CD14-positive monocyte (primary cell): Measurements from ENCODE around the gene AKAP6. TPM values are rescaled to one million over a fixed set of nuclear protein-coding genes. Genes with fewer than 3 reads are reported as not detected.

Experiments used
- DNase-seq, 3 donors: peaks; one replicate each; pipeline ENCODE4 v3.0.0-alpha.2; 2011 to 2022
- H2AFZ ChIP-seq: 2 replicates; pipeline ENCODE4 v1.6.0; 2012; ENCODE audit warnings: mild to moderate bottlenecking, low read depth, low read length, inconsistent platforms; ENCODE audit not compliant: insufficient read depth, poor library complexity, severe bottlenecking
- H3K27ac ChIP-seq, 2 donors: 1 replicate in 1 of 2; 2 replicates in 1 of 2; pipeline ENCODE4 v1.5.1; 2012 to 2013; ENCODE audit warnings: low read length in 2 of 2, control low read depth in 1 of 2, inconsistent platforms in 1 of 2, low read depth in 1 of 2, mild to moderate bottlenecking in 1 of 2
- H3K27me3 ChIP-seq, 2 donors: one replicate each; pipeline versions ENCODE4 v1.6.0 to v1.6.1; 2011 to 2013; ENCODE audit warnings: low read length in 2 of 2; ENCODE audit not compliant: control insufficient read depth in 2 of 2, insufficient read depth in 2 of 2
- H3K36me3 ChIP-seq, 2 donors: replicated peaks in 1 of 2; 1 replicate in 1 of 2; 2 replicates in 1 of 2; pipeline versions ENCODE4 v1.5.1 to v1.6.1; 2012 to 2013; ENCODE audit warnings: low read length in 2 of 2, control low read depth in 1 of 2, inconsistent platforms in 1 of 2, mild to moderate bottlenecking in 1 of 2; ENCODE audit not compliant: insufficient read depth in 2 of 2, control insufficient read depth in 1 of 2
- H3K4me1 ChIP-seq, 2 donors: 1 replicate in 1 of 2; 2 replicates in 1 of 2; pipeline versions ENCODE4 v1.5.1 to v1.6.1; 2012 to 2013; ENCODE audit warnings: low read length in 2 of 2, control low read depth in 1 of 2, inconsistent platforms in 1 of 2, mild to moderate bottlenecking in 1 of 2, moderate library complexity in 1 of 2; ENCODE audit not compliant: insufficient read depth in 2 of 2, control insufficient read depth in 1 of 2
- H3K4me2 ChIP-seq: replicated peaks from 2 replicates; pipeline ENCODE3; 2012; ENCODE audit warnings: low read length, moderate library complexity, mild to moderate bottlenecking; ENCODE audit not compliant: poor library complexity, severe bottlenecking; ENCODE audit errors: extremely low read depth
- H3K4me3 ChIP-seq, 3 experiments: fragments of 200-600 bp in 1 of 3; sonication (generic) in 1 of 3; replicated peaks in 1 of 3; 1 replicate in 2 of 3; 2 replicates in 1 of 3; pipeline ENCODE4 v1.5.1; 2011 to 2013; ENCODE audit warnings: low read length in 3 of 3, mild to moderate bottlenecking in 3 of 3, control low read depth in 2 of 3, low read depth in 2 of 3, inconsistent platforms in 1 of 3, moderate library complexity in 1 of 3
- H3K79me2 ChIP-seq: 2 replicates; pipeline ENCODE4 v1.6.0; 2012; ENCODE audit warnings: mild to moderate bottlenecking, control low read depth, inconsistent platforms, low read length, moderate library complexity; ENCODE audit not compliant: insufficient read depth
- H3K9ac ChIP-seq: 2 replicates; pipeline ENCODE4 v1.6.0; 2017; ENCODE audit warnings: low read length, mild to moderate bottlenecking; ENCODE audit not compliant: insufficient read depth, poor library complexity, severe bottlenecking
- H3K9me3 ChIP-seq, 2 donors: replicated peaks in 1 of 2; 1 replicate in 1 of 2; 2 replicates in 1 of 2; pipeline versions ENCODE4 v1.5.1 to v1.6.1; 2012 to 2013; ENCODE audit warnings: low read length in 2 of 2, control low read depth in 1 of 2; ENCODE audit not compliant: control insufficient read depth in 1 of 2, insufficient read depth in 1 of 2
- H4K20me1 ChIP-seq: 2 replicates; pipeline ENCODE4 v1.6.0; 2012; ENCODE audit warnings: mild to moderate bottlenecking, low read length, control low read depth, moderate library complexity; ENCODE audit not compliant: insufficient read depth
- H3K27ac Mint-ChIP-seq, 7 donors: one replicate each; pipeline ENCODE4 v1.8.0; 2020; ENCODE audit warnings: mild to moderate bottlenecking in 7 of 7, mixed read lengths in 7 of 7, moderate library complexity in 6 of 7, inconsistent platforms in 2 of 7
- H3K27me3 Mint-ChIP-seq, 3 donors: one replicate each; pipeline ENCODE4 v1.8.0; 2021 to 2022; ENCODE audit warnings: low read depth in 3 of 3, mild to moderate bottlenecking in 3 of 3, mixed read lengths in 3 of 3, moderate library complexity in 3 of 3, inconsistent platforms in 1 of 3
- H3K36me3 Mint-ChIP-seq, 2 donors: one replicate each; pipeline ENCODE4 v1.8.0; 2020; ENCODE audit warnings: mixed read lengths in 2 of 2, inconsistent platforms in 1 of 2, mild to moderate bottlenecking in 1 of 2
- H3K4me1 Mint-ChIP-seq: one replicate; pipeline ENCODE4 v1.8.0; 2020; ENCODE audit warnings: mild to moderate bottlenecking, mixed read lengths
- H3K4me3 Mint-ChIP-seq, 2 donors: one replicate each; pipeline ENCODE4 v1.8.0; 2020; ENCODE audit warnings: mild to moderate bottlenecking in 2 of 2, mixed read lengths in 2 of 2, moderate library complexity in 1 of 2
- H3K9me3 Mint-ChIP-seq, 7 donors: one replicate each; pipeline ENCODE4 v1.8.0; 2020 to 2022; ENCODE audit warnings: mixed read lengths in 7 of 7, mild to moderate bottlenecking in 6 of 7, moderate library complexity in 6 of 7, inconsistent platforms in 2 of 7
- WGBS: methylation state at CpG from one replicate; pipeline ENCODE4 v1.1.5; 2013; ENCODE audit warnings: missing lambda C conversion rate; ENCODE audit not compliant: insufficient coverage; 5-methylcytosine and 5-hydroxymethylcytosine counted together
- intact Hi-C, 2 donors: fragments of 100-400 bp; cut with micrococcal nuclease; formaldehyde crosslinking; loops; one replicate each; pipeline versions ENCODE4 v1.15.0 to v1.15.1; 2023
- polyA plus RNA-seq, 3 donors: library from polyadenylated mRNA; depleted of rRNA in 1 of 3; unstranded in 2 of 3; stranded (reverse) in 1 of 3; fragments of 300-500 nt in 2 of 3; fragments of >200 nt in 1 of 3; fragmentation: Illumina TruSeq in 2 of 3; gene quantifications; 1 replicate in 2 of 3; 2 replicates in 1 of 3; pipeline ENCODE4 v1.2.3, GENCODE V29; 2012 to 2021
- TF ChIP-seq, protein P1 (sequence below): fragments of 200-600 bp; IDR thresholded peaks from one replicate; pipeline ENCODE4 v1.8.0; 2022; ENCODE audit warnings: antibody characterized with exemption, mild to moderate bottlenecking

Gene AKAP6
- polyA plus RNA-seq, 3 donors = not detected

DNA sequence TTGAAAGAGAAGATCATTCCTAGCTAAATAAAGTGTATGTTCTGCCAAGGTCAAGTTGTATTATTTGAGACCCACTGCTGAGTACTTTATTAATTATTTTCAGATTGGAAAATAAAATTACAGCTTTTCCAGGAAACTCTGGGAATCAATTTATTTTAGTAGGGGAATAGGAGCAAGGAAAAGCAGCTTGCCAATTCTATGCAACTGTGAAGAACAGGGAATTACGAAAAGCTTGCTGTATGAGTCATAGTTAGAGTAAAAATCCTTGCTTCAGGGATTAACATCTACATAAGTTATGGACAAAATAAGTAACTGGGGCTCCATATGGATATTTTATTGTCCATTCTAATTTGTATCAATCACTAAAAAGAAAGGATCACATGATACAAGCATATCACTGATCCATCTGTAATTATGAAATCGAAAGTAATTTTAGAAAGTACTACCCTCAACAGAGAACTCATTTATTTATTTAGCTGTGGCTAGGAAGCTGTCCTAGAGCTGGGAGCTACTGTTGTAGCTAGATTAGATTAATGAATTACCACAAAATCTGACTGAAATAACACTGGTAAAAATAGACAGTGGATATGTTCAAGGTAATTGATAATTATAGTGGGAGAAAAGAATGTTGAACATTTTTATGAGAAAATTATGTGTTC is 306.1 kb downstream of the AKAP6 start:
- no peaks in the 10 kb centered on the region for H4K20me1 ChIP-seq
- peak overlapping the region in 1 of 2 donors; percentile 36 for H3K4me3 Mint-ChIP-seq
- WGBS = no CpG with 5 or more reads among the region's 2 CpGs
- no peaks in the 10 kb centered on the region for H3K4me1 ChIP-seq
- peaks cover 0 to 1% (median 0%) of the 10 kb centered on the region in 7 donors for H3K9me3 Mint-ChIP-seq
- H3K9ac ChIP-seq = no peak overlapping the region
- intact Hi-C loops = no loop called here
- TF ChIP-seq, protein P1, sequence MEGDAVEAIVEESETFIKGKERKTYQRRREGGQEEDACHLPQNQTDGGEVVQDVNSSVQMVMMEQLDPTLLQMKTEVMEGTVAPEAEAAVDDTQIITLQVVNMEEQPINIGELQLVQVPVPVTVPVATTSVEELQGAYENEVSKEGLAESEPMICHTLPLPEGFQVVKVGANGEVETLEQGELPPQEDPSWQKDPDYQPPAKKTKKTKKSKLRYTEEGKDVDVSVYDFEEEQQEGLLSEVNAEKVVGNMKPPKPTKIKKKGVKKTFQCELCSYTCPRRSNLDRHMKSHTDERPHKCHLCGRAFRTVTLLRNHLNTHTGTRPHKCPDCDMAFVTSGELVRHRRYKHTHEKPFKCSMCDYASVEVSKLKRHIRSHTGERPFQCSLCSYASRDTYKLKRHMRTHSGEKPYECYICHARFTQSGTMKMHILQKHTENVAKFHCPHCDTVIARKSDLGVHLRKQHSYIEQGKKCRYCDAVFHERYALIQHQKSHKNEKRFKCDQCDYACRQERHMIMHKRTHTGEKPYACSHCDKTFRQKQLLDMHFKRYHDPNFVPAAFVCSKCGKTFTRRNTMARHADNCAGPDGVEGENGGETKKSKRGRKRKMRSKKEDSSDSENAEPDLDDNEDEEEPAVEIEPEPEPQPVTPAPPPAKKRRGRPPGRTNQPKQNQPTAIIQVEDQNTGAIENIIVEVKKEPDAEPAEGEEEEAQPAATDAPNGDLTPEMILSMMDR = no peak
- peaks cover 5% of the 10 kb centered on the region for H3K4me1 Mint-ChIP-seq
- H3K27ac Mint-ChIP-seq = no peak overlapping the region
- no peaks in the 10 kb centered on the region for H3K9me3 ChIP-seq
- no peak overlapping the region for H3K4me3 ChIP-seq
- no peak overlapping the region for H2AFZ ChIP-seq
- H3K27me3 Mint-ChIP-seq = peaks cover 0 to 1% (median 0%) of the 10 kb centered on the region in 3 donors
- H3K27ac ChIP-seq = no peak overlapping the region
- no peaks in the 10 kb centered on the region for H3K36me3 Mint-ChIP-seq
- no peaks in the 10 kb centered on the region for H3K27me3 ChIP-seq
- DNase-seq = no peak
- no peaks in the 10 kb centered on the region for H3K36me3 ChIP-seq
- H3K4me2 ChIP-seq = peak overlapping the region; percentile 5
- H3K79me2 ChIP-seq = no peaks in the 10 kb centered on the region

DNA sequence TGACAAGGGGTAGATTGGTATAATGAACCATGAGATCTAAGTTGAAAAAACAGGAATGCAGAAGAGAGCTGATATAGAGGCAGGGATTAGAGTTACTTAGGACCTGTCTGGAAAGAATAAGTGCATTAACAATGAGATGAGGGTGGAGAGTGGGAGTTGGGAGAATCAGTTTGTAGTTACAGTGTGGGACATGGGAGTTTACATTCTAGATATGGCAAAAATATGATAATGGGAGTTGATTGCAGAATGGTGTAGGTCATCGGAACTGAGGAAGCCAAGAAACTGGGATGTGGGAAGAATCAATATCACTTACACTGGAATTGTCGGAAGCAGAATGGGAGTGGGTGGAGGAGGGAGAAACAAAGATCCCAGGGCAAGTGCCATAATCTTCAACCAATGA is 308.5 kb downstream of the AKAP6 start:
- intact Hi-C loops = no loop called here
- peaks cover 0 to 3% (median 1%) of the 10 kb centered on the region in 3 donors for H3K27me3 Mint-ChIP-seq
- H3K4me3 Mint-ChIP-seq = no peak overlapping the region
- TF ChIP-seq, protein P1 = no peak
- WGBS = no CpG with 5 or more reads among the region's 2 CpGs
- no peak for DNase-seq
- no peaks in the 10 kb centered on the region for H3K27me3 ChIP-seq
- H3K79me2 ChIP-seq = no peaks in the 10 kb centered on the region
- H3K9me3 Mint-ChIP-seq = peaks cover 0 to 3% (median 0%) of the 10 kb centered on the region in 7 donors
- H3K4me1 Mint-ChIP-seq = peaks cover 5% of the 10 kb centered on the region
- no peak overlapping the region for H3K4me2 ChIP-seq
- H3K36me3 ChIP-seq = no peaks in the 10 kb centered on the region
- no peak overlapping the region for H3K27ac ChIP-seq
- H2AFZ ChIP-seq = no peak overlapping the region
- H3K9ac ChIP-seq = no peak overlapping the region
- no peak overlapping the region for H3K4me3 ChIP-seq
- H3K4me1 ChIP-seq = no peaks in the 10 kb centered on the region
- H3K36me3 Mint-ChIP-seq = no peaks in the 10 kb centered on the region
- no peaks in the 10 kb centered on the region for H3K9me3 ChIP-seq
- no peaks in the 10 kb centered on the region for H4K20me1 ChIP-seq
- no peak overlapping the region for H3K27ac Mint-ChIP-seq
